HTERT RPE-1 (cell line): ENCODE data around the gene TMBIM1.

Experiments
- in situ Hi-C: fragments of 300-500 bp; cut with MboI; formaldehyde crosslinking; loops from 4 replicates; pipeline ENCODE4 v1.14.3; 2020; ENCODE audit warnings: low sequenced_read_pairs

The TMBIM1 gene

GRCh38 chr2:218272531-218273212 is 19.6 kb downstream of the TMBIM1 start:
- in situ Hi-C loops = no loop called here

- in situ Hi-C loops = no loop called here
These were observed 20.3 kb downstream of the TMBIM1 start for GRCh38 chr2:218271865-218272530.

GRCh38 chr2:218271487-218271797 is 20.9 kb downstream of the TMBIM1 start:
- in situ Hi-C loops = no loop called here

GRCh38 chr2:218270721-218271486 is 21.4 kb downstream of the TMBIM1 start:
- in situ Hi-C loops = no loop called here

- in situ Hi-C loops = no loop called here
These were observed 22.2 kb downstream of the TMBIM1 start, which contains the start of the genes AAMP and PNKD for GRCh38 chr2:218269900-218270720. TSS of gene AAMP (minus strand) at chr2:218270137. CDS start at chr2:218270086, 51 bp downstream. TSS of gene PNKD (plus strand) at chr2:218270519. CDS start at chr2:218270536, 17 bp downstream.

GRCh38 chr2:218267259-218267658 is 25.0 kb downstream of the TMBIM1 start:
- in situ Hi-C loops = no loop called here

GRCh38 chr2:218266316-218266979 is 25.9 kb downstream of the TMBIM1 start:
- in situ Hi-C loops = no loop called here

GRCh38 chr2:218265626-218266025 is 26.7 kb downstream of the TMBIM1 start:
- in situ Hi-C loops = no loop called here

GRCh38 chr2:218264773-218265561 is 27.3 kb downstream of the TMBIM1 start:
- in situ Hi-C loops = no loop called here

GRCh38 chr2:218263817-218264641 is 28.3 kb downstream of the TMBIM1 start:
- in situ Hi-C loops = no loop called here

- in situ Hi-C loops = no loop called here
These were observed 29.4 kb downstream of the TMBIM1 start for GRCh38 chr2:218262631-218263586.

GRCh38 chr2:218262237-218262600 is 30.1 kb downstream of the TMBIM1 start:
- in situ Hi-C loops = no loop called here

- in situ Hi-C loops = no loop called here
These were observed 30.7 kb downstream of the TMBIM1 start for GRCh38 chr2:218261423-218262236.

- in situ Hi-C loops = no loop called here
These were observed 31.4 kb downstream of the TMBIM1 start, which contains the start of gene GPBAR1 for GRCh38 chr2:218260742-218261422. TSS of gene GPBAR1 (plus strand) at chr2:218261015. CDS start at chr2:218262725, 1,710 bp downstream.

GRCh38 chr2:218260166-218260565 is 32.1 kb downstream of the TMBIM1 start:
- in situ Hi-C loops = no loop called here
